GM19193 (cell line): ENCODE measurements around the gene LENEP.
A peak's percentile ranks its signal among the peaks of the same experiment; 100 is the strongest.

ENCODE experiments used
- POLR2A ChIP-seq: IDR thresholded peaks from 4 replicates; pipeline ENCODE4 v1.6.1; 2011; ENCODE audit not compliant: insufficient read depth, insufficient read length; ENCODE audit errors: extremely low read depth

LENEP gene

GRCh38 chr1:154955718-154956543, 37.5 kb upstream of the LENEP start, which contains the start of gene PBXIP1:
TSS of gene PBXIP1 (minus strand) at chr1:154956099. CDS start at chr1:154953721, 2,378 bp downstream.
- no peak for TF ChIP-seq POLR2A

DNA sequence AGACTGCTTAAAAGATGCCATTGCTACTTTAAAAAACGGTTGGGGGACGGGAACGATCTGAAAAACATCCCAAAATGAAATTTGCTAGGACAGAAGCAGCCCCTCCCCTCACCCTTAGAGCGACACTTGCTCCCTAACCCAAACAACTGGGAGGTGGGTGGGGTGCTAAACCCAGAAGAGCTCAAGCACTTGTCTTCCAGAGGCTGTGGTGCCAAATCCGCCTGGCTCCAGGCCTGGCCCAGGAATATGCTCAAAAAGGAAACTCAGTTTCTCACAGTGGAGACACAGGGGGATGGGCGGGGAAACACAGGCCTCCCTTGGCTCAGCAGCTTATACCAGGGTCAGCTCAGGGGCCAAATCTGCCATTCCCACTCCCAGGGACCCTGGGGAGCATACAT, 36.8 kb upstream of the LENEP start:
- TF ChIP-seq POLR2A = no peak

GRCh38 chr1:154957091-154957657, 36.2 kb upstream of the LENEP start:
- no peak for TF ChIP-seq POLR2A

DNA sequence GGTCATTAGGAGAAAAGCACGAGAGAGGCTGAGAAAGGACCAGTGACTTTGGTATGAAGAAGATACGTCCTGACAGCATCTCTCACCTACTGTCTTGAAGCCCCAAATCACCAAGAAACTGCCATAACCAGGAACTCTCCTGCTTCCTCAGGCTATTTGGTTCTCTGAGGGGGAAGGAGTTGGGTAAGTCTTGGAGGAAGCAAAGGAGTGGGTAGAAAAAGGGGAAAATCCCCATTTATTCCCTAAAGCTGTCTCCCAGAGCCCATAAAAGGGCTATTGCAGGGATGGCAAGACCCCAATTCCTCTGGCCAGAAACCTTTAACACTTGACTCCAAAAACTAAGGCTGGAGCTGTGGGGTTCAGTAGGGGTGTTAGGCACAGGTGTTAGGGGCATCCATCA, 35.4 kb upstream of the LENEP start:
- no peak for TF ChIP-seq POLR2A

- no peak for TF ChIP-seq POLR2A
Observed at GRCh38 chr1:154958681-154959425, 34.5 kb upstream of the LENEP start.

DNA sequence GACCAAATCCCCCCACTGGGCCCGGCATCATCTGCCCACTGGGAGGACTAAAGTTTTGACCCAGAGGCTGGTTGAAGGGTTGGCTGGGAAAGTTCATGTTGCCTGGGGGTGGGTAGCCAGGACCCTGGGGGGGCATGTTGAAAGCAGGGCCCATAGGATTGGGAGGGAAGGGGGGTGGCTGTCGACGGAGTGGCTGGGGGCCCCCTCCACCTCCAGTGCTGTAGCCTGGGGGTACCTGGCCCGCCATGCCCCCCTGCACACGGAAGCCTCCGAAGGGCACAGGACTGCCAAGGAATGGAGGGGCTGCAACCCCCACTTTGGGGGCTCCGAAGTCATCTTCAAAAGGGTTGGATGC, 34.0 kb upstream of the LENEP start:
- TF ChIP-seq POLR2A = no peak

- TF ChIP-seq POLR2A = no peak
Observed at GRCh38 chr1:154960446-154961136, 32.8 kb upstream of the LENEP start.

GRCh38 chr1:154961207-154962155, 31.9 kb upstream of the LENEP start, which contains the start of gene PYGO2:
TSS of gene PYGO2 (minus strand) at chr1:154961782. CDS start at chr1:154961576, 206 bp downstream.
- peak; percentile 93 for TF ChIP-seq POLR2A

- no peak for TF ChIP-seq POLR2A
Observed at GRCh38 chr1:154962156-154962749, 31.1 kb upstream of the LENEP start.

DNA sequence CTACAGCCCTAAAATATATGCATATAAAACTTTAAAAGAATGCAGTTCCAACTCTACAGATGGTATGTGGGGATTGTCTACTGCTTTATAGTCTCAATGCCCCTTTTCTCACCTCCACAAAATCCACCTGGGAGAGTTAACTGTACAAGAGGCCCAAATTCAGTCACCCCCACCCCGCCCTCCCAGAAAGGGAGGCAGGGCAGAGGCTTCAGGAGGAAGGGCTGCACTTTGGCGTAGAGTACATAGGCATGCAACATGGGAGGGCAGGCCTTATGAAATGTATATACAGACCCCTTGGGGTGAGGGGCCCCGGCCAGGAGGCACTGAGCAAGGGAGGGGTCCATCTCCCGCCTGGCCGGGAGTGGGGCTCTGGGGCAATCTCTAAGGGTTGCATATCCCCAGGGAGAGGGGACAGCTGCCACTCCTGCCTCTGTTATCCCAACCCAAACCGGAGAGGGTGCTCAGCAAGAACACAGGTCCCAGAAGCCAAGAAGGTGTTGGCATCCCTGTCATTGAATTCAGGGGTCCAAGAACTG, 30.5 kb upstream of the LENEP start:
- TF ChIP-seq POLR2A = no peak

DNA sequence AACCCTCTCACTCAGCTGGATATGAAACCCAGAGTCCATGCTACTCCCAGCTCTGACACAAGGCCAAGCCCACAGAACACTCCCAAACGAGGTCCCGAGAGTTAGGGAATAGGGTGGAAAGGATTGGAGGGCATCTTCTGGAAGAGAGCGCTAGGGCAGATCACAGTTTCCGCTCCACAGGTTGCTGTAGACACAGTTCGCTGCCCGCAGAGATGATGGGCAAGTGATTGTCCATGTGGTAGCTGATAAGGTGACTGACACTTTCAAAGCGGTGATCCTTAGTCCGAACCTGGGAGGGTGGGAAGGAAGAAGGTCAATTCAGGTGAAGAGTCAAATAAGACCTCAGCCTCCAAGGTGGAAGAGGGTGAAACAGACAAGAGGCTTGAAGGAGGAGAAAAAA, 29.7 kb upstream of the LENEP start:
- TF ChIP-seq POLR2A = no peak

- TF ChIP-seq POLR2A = no peak
Observed at GRCh38 chr1:154964359-154964758, 29.0 kb upstream of the LENEP start.

- no peak for TF ChIP-seq POLR2A
Observed at GRCh38 chr1:154966111-154966510, 27.3 kb upstream of the LENEP start.
